ENCODE results near the gene ACOT4.

ACOT4 gene

GRCh38 chr14:73613419-73613963 is 21.8 kb downstream of the ACOT4 start:
- TF ChIP-seq GLIS3 (CRISPR knock-in tag; IDR thresholded peaks at IDR 0.05) = no peak
- no peak for TF ChIP-seq RARB (CRISPR knock-in tag; IDR thresholded peaks at IDR 0.05)
- TF ChIP-seq TCF4 (CRISPR knock-in tag; IDR thresholded peaks at IDR 0.05; ENCODE audit: borderline replicate concordance) = no peak
- TF ChIP-seq ESRRG (CRISPR knock-in tag; IDR thresholded peaks at IDR 0.05) = no peak
- no peak for TF ChIP-seq PPARA (CRISPR knock-in tag; IDR thresholded peaks at IDR 0.05; ENCODE audit: borderline replicate concordance)
- no peak for TF ChIP-seq ARNTL (CRISPR knock-in tag; IDR thresholded peaks at IDR 0.05; ENCODE audit: borderline replicate concordance, low read depth)
- TF ChIP-seq ZFP3 (CRISPR knock-in tag; IDR thresholded peaks at IDR 0.05) = no peak
- no peak for TF ChIP-seq TSHZ2 (CRISPR knock-in tag; IDR thresholded peaks at IDR 0.05)
- no peak for TF ChIP-seq CSDC2 (CRISPR knock-in tag; IDR thresholded peaks at IDR 0.05)
- no peak for TF ChIP-seq BACH2 (CRISPR knock-in tag; IDR thresholded peaks at IDR 0.05; ENCODE audit: borderline replicate concordance)
- no peak for TF ChIP-seq ZNF565 (CRISPR knock-in tag; conservative IDR thresholded peaks at IDR 0.05; ENCODE audit: low read depth)
- no peak for TF ChIP-seq ZC3H10 (CRISPR knock-in tag; IDR thresholded peaks at IDR 0.05)
- TF ChIP-seq ZNF70 (CRISPR knock-in tag; IDR thresholded peaks at IDR 0.05) = no peak
- TF ChIP-seq SNAI2 (CRISPR knock-in tag; IDR thresholded peaks at IDR 0.05) = no peak
- TF ChIP-seq PATZ1 (CRISPR knock-in tag; IDR thresholded peaks at IDR 0.05; ENCODE audit: borderline replicate concordance) = no peak
- TF ChIP-seq OSR1 (CRISPR knock-in tag; IDR thresholded peaks at IDR 0.05) = no peak
- no peak for TF ChIP-seq ISL1 (CRISPR knock-in tag; IDR thresholded peaks at IDR 0.05)
- no peak for TF ChIP-seq ZFP30 (CRISPR knock-in tag; IDR thresholded peaks at IDR 0.05)
- no peak for TF ChIP-seq ZNF8 (CRISPR knock-in tag; IDR thresholded peaks at IDR 0.05)
- TF ChIP-seq POU6F1 (CRISPR knock-in tag; IDR thresholded peaks at IDR 0.05; ENCODE audit: borderline replicate concordance, low read depth) = no peak
- ATAC-seq = no peak

- no peak for ATAC-seq
- TF ChIP-seq ZNF70 (CRISPR knock-in tag; IDR thresholded peaks at IDR 0.05) (no peak), RARB (CRISPR knock-in tag; IDR thresholded peaks at IDR 0.05) (no peak), CSDC2 (CRISPR knock-in tag; IDR thresholded peaks at IDR 0.05) (no peak)
Measured at GRCh38 chr14:73616831-73617230, 25.2 kb downstream of the ACOT4 start.

- ATAC-seq = no peak
- TF ChIP-seq CSRNP3 (CRISPR knock-in tag; IDR thresholded peaks at IDR 0.05) = no peak
- no peak for TF ChIP-seq CSDC2 (CRISPR knock-in tag; IDR thresholded peaks at IDR 0.05)
- TF ChIP-seq ZFP30 (CRISPR knock-in tag; IDR thresholded peaks at IDR 0.05) = no peak
- no peak for TF ChIP-seq RARB (CRISPR knock-in tag; IDR thresholded peaks at IDR 0.05)
- no peak for TF ChIP-seq POU6F1 (CRISPR knock-in tag; IDR thresholded peaks at IDR 0.05; ENCODE audit: borderline replicate concordance, low read depth)
- no peak for TF ChIP-seq ZC3H10 (CRISPR knock-in tag; IDR thresholded peaks at IDR 0.05)
- TF ChIP-seq ESRRG (CRISPR knock-in tag; IDR thresholded peaks at IDR 0.05) = no peak
- TF ChIP-seq TOX (CRISPR knock-in tag; IDR thresholded peaks at IDR 0.05; ENCODE audit: borderline replicate concordance) = no peak
- TF ChIP-seq PATZ1 (CRISPR knock-in tag; IDR thresholded peaks at IDR 0.05; ENCODE audit: borderline replicate concordance) = no peak
- no peak for TF ChIP-seq CREB5 (CRISPR knock-in tag; IDR thresholded peaks at IDR 0.05; ENCODE audit: low read depth)
- TF ChIP-seq ARNTL (CRISPR knock-in tag; IDR thresholded peaks at IDR 0.05; ENCODE audit: borderline replicate concordance, low read depth) = no peak
- TF ChIP-seq ZNF565 (CRISPR knock-in tag; conservative IDR thresholded peaks at IDR 0.05; ENCODE audit: low read depth) = no peak
- no peak for TF ChIP-seq ZNF70 (CRISPR knock-in tag; IDR thresholded peaks at IDR 0.05)
- no peak for TF ChIP-seq OSR1 (CRISPR knock-in tag; IDR thresholded peaks at IDR 0.05)
- no peak for TF ChIP-seq TCF4 (CRISPR knock-in tag; IDR thresholded peaks at IDR 0.05; ENCODE audit: borderline replicate concordance)
Measured at GRCh38 chr14:73619524-73619923, 27.9 kb downstream of the ACOT4 start.

Data from SK-N-SH treated with all-trans-retinoic acid at 6 μM for 48 hours (cell line).